ENCODE results near the gene MTHFD2L.

GRCh38 chr4:74338792-74339333, 180.9 kb downstream of the MTHFD2L start:
- TF ChIP-seq CTCF (IDR thresholded peaks at IDR 0.05; ENCODE audit: low read length) (no peak), EZH2phosphoT487 (IDR thresholded peaks at IDR 0.05; ENCODE audit: low read length) (no peak), EZH2 (optimal IDR thresholded peaks at IDR 0.05; ENCODE audit: low read depth, low read length) (no peak)

All from MM.1S (cell line).